SK-N-SH treated with all-trans-retinoic acid at 6 μM for 48 hours (cell line): Measurements from ENCODE around the gene GNAZ.

Experiments used
- CSDC2 ChIP-seq: fragments of 250-450 bp; sonication (Bioruptor Pico); IDR thresholded peaks from 2 replicates; pipeline ENCODE4 v1.5.0; 2020; ENCODE audit warnings: mild to moderate bottlenecking, moderate library complexity
- ESRRG ChIP-seq: fragments of 250-450 bp; sonication (Bioruptor Pico); IDR thresholded peaks from 2 replicates; pipeline ENCODE4 v1.6.1; 2021; ENCODE audit warnings: mild to moderate bottlenecking
- GLIS3 ChIP-seq: fragments of 250-450 bp; sonication (Bioruptor Pico); IDR thresholded peaks from 2 replicates; pipeline ENCODE4 v1.5.0; 2020; ENCODE audit warnings: mild to moderate bottlenecking, moderate library complexity
- ISL1 ChIP-seq: fragments of 250-450 bp; sonication (Bioruptor Pico); IDR thresholded peaks from 2 replicates; pipeline ENCODE4 v2.1.2; 2022; ENCODE audit warnings: mild to moderate bottlenecking, moderate library complexity
- PPARA ChIP-seq: fragments of 250-450 bp; sonication (Bioruptor Pico); IDR thresholded peaks from 2 replicates; pipeline ENCODE4 v1.5.0; 2020; ENCODE audit warnings: mild to moderate bottlenecking, borderline replicate concordance
- TOX ChIP-seq: fragments of 250-450 bp; sonication (Bioruptor Pico); IDR thresholded peaks from 2 replicates; pipeline ENCODE4 v1.8.0; 2021; ENCODE audit warnings: mild to moderate bottlenecking, moderate library complexity, borderline replicate concordance
- ZFP3 ChIP-seq: fragments of 250-450 bp; sonication (Bioruptor Pico); IDR thresholded peaks from 2 replicates; pipeline ENCODE4 v1.5.0; 2020; ENCODE audit warnings: mild to moderate bottlenecking, moderate library complexity
- TF ChIP-seq, protein P1 (sequence below): fragments of 250-450 bp; sonication (Bioruptor Pico); IDR thresholded peaks from 2 replicates; pipeline ENCODE4 v1.8.0; 2020; ENCODE audit warnings: mild to moderate bottlenecking, moderate library complexity, borderline replicate concordance

GRCh38 chr22:23133922-23134321 is 63.6 kb downstream of the GNAZ start:
- TF ChIP-seq ESRRG (CRISPR knock-in tag) (no peak), ISL1 (CRISPR knock-in tag) (no peak), ZFP3 (no peak), PPARA (CRISPR knock-in tag) (no peak), CSDC2 (no peak), GLIS3 (no peak), TOX (no peak)
- TF ChIP-seq, protein P1, sequence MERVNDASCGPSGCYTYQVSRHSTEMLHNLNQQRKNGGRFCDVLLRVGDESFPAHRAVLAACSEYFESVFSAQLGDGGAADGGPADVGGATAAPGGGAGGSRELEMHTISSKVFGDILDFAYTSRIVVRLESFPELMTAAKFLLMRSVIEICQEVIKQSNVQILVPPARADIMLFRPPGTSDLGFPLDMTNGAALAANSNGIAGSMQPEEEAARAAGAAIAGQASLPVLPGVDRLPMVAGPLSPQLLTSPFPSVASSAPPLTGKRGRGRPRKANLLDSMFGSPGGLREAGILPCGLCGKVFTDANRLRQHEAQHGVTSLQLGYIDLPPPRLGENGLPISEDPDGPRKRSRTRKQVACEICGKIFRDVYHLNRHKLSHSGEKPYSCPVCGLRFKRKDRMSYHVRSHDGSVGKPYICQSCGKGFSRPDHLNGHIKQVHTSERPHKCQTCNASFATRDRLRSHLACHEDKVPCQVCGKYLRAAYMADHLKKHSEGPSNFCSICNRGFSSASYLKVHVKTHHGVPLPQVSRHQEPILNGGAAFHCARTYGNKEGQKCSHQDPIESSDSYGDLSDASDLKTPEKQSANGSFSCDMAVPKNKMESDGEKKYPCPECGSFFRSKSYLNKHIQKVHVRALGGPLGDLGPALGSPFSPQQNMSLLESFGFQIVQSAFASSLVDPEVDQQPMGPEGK (CRISPR knock-in tag) = no peak
